Stimulated activated CD4-positive, alpha-beta T cell treated with anti-CD3 and anti-CD28 coated beads, TNF-alpha, amount 100 ng/mL, for 4 hours (primary cell): Measurements from ENCODE around the gene PRTFDC1.
"Not testable (repeated sequence)": the region's sequence is repeated elsewhere in the genome, so short reads cannot be mapped to it uniquely, and the experiment has no call there.

ENCODE experiments used
- DNase-seq, 3 experiments: peaks; one replicate each; pipeline ENCODE4 v3.0.0-alpha.2; 2020; ENCODE audit warnings: low read depth in 3 of 3

The PRTFDC1 gene

GRCh38 chr10:24844742-24845141 is 107.7 kb downstream of the PRTFDC1 start:
- no peak for DNase-seq

DNA sequence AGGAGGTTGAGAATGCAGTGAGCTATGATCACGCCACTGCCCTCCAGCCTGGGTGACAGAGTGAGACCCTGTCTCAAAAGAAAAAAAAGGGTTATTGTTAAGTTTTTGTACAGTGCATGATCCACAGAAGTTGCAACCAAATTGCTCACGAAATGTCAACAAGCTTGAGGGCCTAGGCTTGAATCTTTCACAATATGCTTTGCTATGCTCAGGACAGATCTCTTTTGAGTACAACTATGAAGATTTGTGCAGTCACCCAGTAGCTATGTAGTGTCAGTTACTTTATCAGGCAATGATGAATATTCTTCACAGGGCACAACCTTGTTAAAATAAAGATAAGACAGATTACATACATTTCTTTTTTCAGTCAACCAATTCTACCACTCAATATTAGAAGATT is 109.2 kb downstream of the PRTFDC1 start:
- no peak for DNase-seq

DNA sequence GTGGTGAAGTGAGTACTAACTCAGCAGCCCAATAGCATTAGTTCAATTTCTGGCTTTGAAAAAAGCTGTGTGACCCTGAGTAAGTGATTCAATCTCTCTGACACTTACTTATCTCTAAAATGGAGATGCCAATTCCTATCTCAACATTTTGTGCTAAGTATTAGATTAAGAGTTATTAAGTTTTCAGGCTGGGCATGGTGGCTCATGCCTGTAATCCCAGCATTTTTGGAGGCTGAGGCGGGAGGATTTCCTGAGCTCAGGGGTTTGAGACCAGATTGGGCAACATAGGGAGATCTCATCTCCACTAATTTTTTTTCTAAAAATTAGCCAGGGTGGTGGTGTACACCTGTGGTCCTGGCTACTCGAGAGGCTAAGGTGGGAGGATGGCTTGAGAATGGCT is 109.5 kb downstream of the PRTFDC1 start:
- DNase-seq: no peak

GRCh38 chr10:24841530-24841929 is 110.9 kb downstream of the PRTFDC1 start:
- no peak for DNase-seq

- no peak for DNase-seq
Observed at GRCh38 chr10:24840784-24841183, 111.6 kb downstream of the PRTFDC1 start.

DNA sequence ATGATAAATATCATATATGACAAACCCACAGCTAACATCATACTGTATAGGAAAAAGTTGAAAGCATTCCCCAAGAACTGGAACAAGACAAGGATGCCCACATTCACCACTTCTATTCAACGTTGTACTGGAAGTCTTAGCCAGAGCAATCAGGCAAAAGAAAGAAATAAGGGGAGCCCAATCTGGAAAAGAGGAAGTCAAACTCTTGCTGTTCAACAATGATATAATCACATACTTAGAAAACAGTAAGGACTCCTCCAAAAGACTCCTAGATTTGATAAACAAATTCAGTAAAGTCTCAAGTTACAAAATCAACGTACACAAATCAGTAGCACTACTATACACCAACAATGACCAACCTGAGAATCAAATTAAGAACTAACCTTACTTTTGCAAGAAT is 114.6 kb downstream of the PRTFDC1 start:
- not testable (repeated sequence) for DNase-seq

GRCh38 chr10:24834869-24835268 is 117.5 kb downstream of the PRTFDC1 start:
- DNase-seq: no peak

- DNase-seq: no peak
Observed at GRCh38 chr10:24826009-24826408, 126.4 kb downstream of the PRTFDC1 start.

DNA sequence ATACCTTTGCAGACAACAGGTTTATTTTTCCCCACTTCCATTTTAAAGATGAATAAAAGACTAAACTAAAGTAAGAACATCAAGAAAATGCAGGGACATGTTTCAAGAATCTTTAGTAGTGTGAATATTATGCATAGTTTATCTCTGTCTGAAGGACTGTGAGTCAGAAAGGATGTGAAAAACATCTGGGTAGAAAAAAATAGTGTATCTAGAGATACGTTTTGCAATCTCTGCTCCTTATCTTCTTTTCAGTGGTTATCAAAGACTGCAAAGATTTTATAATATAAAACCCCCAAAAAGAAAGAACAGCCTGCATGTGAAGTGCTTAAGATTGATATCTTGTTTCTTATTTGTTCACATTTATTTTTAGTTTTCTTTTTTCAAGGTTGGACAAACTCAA is 126.9 kb downstream of the PRTFDC1 start:
- DNase-seq: no peak

DNA sequence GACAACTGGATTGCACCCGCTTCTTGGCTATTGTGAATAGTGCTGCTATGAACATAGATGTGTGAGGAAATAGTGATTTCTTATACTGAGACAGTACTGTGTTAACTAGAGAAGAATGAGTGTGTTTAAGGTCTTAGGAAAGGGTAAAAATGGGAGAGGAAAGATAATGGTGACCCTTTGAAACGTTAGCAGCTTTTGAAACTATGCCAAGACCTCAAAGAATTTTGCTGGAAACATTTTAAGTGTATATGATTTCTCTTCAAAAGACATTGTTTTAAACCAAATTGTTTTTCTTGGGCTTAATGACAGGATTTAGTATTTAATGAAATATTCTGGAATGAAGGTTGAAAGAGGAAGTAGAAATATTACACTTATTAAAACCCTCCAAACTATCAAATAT is 127.9 kb downstream of the PRTFDC1 start:
- DNase-seq: no peak

- no peak for DNase-seq
Observed at GRCh38 chr10:24824124-24824523, 128.3 kb downstream of the PRTFDC1 start.

GRCh38 chr10:24822590-24822989 is 129.8 kb downstream of the PRTFDC1 start:
- no peak for DNase-seq

DNA sequence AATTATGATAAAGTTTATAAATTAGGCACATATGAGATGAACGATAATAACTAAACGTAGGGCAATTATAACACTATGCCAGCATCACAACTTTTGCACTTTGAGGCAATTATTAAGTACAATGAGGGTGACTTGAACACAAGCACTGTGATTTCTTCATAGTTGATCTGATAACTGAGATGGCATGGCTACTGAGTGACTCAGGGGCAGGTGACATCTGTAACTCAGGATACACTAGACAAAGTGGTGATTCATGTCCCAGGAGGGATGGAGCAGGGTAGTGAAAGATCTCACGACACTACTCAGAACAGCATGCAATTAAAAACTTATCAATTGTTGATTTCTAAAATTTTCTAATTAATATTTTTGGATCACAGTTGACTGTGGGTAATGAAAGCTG is 130.4 kb downstream of the PRTFDC1 start:
- no peak for DNase-seq

DNA sequence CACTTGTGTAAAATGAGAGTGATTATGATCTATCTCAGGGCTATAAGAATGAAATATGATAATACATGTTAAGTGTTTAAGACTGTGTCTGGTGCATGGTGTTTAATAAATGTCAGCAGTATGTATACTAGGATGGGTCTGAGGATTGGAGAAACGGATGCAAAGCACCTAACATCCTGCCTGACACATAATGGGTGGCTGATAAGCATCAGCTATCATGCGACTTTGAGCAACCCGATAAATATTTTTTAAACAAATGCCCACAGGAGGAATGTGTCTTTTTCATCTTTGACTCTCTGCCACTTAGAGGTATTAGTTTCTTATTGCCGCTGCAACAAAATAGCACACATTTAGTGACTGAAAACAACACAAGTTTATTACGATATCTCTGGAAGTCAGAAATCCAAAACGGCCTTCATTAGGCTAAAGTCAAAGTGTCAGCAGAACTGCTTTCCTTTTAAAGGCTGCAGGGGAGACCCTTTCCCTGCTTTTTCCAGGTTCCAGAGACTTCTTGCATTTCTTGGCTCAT is 135.5 kb downstream of the PRTFDC1 start:
- no peak for DNase-seq

DNA sequence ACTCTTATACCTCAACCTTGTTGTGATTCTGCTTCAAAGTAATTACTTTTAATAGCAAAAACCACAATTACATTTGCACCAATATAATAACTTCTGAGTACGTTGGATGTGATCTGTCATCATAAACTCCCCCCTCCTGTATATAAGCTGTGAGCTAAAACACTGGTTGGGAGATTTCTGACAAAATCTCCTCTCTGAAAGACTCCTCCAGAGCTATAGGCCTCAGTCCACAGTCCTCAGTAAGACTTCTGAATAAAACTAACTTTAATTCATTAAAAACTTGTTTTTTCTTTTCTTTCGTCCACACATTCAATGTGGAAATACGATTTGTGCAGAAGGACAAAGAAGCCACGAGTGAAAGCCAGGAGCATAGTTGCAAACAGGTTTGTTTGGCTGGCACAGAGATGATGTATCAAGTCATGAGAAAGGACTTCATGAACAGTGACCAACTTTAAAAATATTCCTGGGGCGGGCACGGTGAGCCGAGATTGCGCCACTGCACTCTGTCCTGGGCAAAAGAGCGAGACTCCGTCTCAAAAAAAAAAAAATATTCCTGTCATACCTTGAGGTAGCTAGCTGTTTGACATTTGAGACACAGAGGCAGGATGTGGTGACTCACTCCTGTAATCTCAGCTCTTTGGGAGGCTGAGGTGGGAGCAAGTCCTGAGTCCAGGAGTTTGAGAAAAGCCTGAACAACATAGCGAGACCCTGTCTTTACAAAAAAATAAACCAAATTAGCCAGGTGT is 137.7 kb downstream of the PRTFDC1 start:
- DNase-seq: no peak

DNA sequence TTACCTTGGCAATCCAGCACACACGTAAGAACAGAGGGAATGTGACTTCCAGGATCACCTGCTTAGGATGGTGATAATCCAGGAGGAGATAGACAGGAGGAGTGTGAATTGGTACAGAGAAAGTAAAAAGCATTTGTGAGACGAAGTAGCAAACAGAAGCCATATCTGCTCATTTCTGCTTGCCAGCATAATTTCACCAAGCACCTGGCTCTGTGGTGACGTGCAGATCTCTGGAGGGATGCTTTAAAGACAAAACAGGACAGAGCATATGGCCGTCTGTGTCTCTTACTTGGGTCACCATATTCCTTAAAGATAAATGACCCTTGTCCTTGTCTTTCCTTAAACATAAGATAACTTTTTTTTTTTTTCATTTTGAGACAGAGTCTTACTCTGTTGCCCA is 138.6 kb downstream of the PRTFDC1 start:
- no peak for DNase-seq

DNA sequence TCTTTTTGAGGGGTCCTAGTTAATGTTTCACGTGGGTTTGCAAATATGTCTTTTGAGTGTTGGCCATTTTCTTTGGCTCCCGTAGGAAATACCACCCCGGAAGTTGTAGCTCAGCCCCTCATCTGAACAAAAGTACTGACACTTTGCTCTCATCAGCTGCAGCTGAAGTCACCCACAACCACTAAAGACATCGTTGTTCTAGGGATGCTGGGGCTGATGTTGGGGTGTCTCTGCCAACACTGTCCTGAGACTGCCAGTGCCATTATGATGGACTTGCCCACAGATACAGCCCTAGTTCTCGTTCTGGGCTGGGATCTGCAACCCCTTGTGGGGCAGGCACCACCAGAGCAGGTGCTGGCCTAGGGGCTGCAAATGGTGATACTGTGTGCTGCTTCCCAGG is 146.1 kb downstream of the PRTFDC1 start:
- no peak for DNase-seq

DNA sequence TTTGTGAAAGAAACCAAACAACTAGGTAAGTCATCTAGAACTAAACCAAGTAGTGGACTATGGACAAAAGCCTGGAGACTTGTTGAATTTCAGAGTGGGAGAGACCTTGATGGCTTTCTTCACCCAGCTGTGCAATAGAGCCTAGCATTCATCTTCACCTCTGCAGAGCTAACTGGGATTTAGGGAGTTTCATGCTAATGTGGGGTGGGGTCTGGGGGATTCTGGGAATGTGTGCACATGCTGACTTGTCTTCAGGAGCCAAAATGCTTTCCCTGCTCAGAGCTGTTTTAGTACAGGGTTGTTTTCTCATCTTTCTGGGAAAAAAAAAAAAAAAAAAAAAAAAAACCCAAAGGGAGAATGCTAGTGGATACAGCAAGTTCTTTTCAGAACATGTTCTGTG is 147.4 kb downstream of the PRTFDC1 start:
- DNase-seq: no peak

DNA sequence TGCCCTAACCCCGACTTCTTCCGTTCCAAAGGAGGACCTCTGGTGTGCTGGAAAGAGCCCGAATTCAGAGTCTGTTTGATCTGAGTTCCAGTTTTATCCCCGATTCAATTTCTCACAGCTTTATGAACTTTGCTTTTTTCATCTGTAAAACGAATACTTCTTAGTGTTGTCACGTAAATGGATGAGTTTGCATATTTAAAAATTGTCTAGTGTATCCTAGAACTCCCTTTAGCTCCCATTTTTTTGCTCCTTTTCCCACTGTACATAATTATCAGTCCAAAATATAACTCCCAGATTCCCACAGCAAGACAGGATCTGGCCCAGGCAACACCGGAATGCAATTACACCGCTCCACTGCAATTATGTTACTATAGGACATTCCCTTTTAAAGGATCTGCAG is 148.0 kb downstream of the PRTFDC1 start:
- no peak for DNase-seq

DNA sequence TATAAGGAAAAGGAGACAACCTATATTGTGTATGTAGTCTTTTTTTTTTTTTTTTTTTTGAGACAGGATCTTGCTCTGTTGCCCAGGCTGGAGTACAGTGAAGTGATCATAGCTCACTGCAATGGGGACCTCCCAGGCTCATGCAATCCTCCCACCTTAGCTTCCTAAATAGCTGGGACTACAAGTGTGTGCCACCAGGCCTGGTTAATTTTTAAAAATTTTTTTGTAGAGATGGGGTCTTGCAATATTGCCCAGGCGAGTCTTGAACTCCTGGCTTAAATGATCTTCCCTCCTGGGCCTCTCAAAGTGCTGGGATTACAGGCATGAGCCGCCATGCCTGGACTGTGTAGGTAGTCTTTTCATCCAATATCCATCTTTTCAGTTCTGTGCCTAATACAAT is 150.0 kb downstream of the PRTFDC1 start:
- DNase-seq: no peak

DNA sequence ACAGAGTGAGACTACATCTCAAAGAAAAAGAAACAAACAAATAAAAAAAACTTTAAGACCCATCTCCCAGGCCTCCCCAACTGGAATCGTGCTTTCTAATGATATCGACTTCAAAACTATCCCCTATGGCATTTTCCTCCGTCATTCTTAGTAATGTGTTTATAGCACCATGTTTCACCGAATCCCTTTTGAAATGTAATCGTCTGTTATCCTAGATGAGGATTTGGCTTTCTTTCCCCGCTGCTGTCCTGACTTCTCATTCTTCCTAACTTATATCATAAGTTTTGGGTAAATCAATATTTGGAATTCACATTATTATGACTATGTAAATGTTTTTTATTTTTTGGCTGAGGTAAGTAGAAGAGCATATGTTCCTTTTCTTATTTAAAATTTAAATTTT is 151.5 kb downstream of the PRTFDC1 start:
- DNase-seq: no peak
